ENCODE data around the gene PTCRA.
"Not testable (repeated sequence)": the region's sequence is repeated elsewhere in the genome, so short reads cannot be mapped to it uniquely, and the experiment has no call there.

PTCRA gene, protein sequence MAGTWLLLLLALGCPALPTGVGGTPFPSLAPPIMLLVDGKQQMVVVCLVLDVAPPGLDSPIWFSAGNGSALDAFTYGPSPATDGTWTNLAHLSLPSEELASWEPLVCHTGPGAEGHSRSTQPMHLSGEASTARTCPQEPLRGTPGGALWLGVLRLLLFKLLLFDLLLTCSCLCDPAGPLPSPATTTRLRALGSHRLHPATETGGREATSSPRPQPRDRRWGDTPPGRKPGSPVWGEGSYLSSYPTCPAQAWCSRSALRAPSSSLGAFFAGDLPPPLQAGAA

DNA sequence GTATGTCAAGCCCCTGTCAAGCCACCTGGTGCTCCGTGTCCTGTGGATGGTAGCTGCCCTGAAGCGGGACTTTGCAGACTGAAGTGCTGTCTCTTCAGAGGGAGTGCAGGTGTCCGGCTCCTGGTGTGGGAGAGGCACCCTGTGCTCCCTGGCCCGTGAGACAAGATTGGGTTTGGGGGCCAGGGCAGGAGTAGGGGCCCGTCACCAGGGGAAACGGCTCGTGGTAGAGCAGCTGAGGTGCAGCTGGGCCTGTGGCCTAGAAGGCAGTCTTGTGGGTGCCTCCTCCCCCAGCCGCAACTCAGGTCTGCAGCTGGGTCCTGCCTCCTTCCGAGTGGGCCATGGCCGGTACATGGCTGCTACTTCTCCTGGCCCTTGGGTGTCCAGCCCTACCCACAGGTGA, at the start of gene PTCRA:
Gene PTCRA (plus strand): TSS at position 322 of the 400 bp plus-strand sequence. CDS start 17 bp downstream, at position 339.
- no peak for DNase-seq (ENCODE audit: low read depth in 2 of 2, low spot score in 1 of 2)

DNA sequence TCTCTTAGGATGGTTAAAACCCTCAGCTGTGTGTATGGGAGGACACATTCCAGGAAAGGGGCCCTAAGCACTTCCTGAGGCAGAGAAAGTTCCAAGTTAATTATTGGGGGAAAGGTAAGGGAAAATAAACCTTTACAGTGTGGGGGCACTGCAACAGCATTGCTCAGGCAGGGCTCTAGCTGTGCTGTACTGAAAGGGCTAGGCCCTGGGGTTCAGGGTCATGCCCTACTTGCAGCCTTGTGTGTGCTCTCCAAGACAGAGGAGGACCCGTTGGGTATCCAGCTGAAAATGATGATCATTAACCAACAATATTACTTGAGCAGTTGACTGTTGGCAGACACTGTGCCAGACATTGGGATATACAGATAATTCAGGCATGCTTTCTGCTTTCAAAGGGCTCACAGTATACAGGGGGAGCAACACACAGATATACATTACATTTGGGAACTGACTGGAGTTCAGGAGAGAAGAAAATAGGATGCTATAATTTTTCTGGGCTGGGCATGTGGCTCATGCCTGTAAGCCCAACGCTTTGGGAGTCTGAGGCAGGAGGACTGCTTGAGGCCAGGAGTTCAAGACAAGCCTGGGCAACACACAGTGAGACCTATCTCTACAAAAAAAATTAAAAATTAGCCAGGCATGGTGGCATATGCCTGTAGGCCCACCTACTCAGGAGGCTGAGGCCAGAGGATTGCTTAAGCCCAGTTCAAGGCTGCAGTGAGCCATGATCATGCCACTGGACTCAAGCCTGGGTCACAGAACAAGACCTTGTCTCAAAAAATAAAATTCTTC, 45.5 kb upstream of the PTCRA start:
- DNase-seq (ENCODE audit: low read depth in 2 of 2, low spot score in 1 of 2) = no peak

DNA sequence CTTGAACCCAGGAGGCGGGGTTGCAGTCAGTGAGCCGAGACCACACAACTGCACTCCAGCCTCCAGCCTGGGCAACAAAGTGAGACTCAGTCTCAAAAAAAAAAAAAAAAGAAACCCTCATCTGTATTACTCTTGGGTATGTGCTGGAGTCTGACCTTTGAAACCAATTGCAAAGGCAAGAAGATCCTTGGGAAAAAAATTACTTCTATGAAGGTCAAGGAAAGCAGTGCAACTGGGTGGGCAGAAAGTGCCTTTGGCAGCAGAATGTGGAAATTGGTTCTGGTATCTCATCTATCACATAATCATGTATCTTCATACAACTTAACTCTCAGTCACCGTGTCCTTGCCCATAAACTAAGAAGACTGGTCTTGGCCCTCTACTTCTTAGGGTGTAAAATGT, 44.1 kb upstream of the PTCRA start:
- no peak for DNase-seq (ENCODE audit: low read depth in 2 of 2, low spot score in 1 of 2)

DNA sequence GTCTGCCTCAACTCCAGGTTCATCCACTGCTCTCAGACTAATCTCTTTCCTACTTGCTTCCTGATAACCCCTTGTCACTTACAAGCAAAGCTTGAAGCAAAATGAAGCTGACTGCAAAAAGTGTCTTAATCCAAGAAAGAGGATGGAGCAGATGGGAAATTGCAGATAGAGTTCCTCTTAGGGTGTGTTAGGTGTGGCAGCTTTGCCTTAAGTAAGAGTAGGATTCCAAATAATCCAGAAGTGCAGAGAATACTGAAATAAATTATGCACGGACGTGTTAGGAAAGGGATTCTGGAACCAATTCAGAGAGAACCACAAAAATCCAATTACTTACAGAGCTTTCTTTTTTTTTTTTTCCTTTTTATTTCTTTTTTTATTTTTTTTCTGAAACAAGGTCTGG, 42.5 kb upstream of the PTCRA start:
- no peak for DNase-seq (ENCODE audit: low read depth in 2 of 2, low spot score in 1 of 2)

DNA sequence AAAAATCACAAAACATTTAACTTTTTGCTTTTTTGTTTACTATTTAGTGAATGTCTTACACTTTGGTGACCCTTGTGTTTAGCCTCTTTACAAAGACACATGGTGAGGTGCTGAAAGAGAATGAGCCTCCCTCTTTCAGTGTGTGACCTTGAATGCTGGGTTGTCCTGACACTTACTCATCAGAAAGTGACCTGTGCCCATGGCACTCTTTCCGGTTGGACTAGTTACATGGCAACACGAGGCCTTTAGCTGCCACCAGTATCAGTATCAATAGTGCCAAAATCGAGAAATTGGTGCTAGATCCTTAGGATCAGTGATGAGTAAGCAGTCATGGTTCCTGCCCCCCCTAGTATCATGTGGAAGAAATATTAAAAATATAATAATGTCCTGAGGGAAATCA, 38.2 kb upstream of the PTCRA start:
- DNase-seq (ENCODE audit: low read depth in 2 of 2, low spot score in 1 of 2) = no peak

DNA sequence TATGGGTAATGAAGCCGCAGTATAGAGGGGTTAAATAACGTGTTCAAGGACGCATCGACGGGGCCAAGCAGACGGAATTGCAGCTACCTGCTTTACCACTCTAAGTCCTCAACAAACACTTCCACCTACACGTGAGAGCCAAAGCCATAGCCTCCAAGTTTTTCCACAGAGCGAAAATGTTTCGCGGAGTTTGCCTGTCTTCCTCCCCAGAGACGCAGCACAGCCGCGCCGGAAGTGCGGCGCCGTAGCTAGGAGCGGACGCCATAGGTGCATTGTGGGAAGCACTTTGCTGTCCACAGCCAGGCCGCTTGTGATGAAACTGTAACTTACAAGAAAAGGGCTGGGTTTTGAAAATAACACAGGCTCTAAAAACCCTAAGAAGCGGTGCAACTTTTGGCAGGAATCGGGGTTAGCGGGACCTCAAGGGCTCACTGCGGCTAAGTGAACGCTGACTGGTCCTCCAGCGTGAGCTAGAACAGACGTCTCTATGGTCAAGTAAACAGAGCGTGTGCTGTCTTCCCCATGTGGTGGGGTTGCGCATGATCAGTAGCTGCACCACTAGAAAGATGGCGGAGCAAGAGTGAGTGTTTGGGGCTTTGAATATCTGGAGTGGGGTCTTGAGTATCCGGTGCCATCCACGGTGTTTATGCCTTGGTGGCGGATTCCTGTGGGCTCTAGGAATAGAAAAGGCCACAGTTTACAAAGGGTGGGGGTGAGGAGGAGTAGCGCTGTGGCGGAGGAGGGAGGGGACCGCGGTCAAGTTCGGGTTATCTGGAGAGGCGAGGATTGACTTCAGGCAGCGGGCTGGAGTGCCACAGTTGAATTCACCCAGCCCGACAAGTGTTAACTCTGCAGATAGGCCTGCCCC, 36.2 kb upstream of the PTCRA start, which contains the start of gene RPL7L1:
Gene RPL7L1 (plus strand): TSS at position 245 of the 868 bp plus-strand sequence. CDS start 295 bp downstream, at position 540.
- DNase-seq (ENCODE audit: low read depth in 2 of 2, low spot score in 1 of 2) = peak; percentile 55 to 69

DNA sequence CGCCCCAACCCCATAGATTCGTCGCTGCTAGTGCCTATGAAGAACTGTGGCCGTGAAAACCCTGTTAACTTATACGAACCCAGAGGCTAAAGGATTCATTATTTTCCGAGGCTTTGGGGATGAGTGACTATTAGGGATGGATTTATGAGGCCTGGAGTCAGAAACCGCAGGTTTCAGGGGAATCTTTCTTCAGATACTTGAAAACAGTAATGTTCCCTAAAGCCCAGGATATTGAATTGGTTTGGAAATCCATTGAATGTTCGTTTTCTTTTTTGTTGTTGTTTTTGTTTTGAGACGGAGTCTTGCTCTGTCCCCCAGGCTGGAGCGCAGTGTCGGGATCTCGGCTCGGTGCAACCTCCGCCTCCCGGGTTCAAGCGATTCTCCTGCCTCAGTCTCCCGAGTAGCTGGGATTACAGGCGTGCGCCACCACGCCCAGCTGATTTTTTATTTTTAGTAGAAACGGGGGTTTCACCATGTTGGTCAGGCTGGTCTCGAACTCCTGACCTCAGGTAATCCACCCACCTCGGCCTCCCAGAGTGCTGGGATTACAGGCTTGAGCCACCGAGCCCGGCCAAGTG, 35.5 kb upstream of the PTCRA start:
- not testable (repeated sequence) for DNase-seq (ENCODE audit: low read depth in 2 of 2, low spot score in 1 of 2)

DNA sequence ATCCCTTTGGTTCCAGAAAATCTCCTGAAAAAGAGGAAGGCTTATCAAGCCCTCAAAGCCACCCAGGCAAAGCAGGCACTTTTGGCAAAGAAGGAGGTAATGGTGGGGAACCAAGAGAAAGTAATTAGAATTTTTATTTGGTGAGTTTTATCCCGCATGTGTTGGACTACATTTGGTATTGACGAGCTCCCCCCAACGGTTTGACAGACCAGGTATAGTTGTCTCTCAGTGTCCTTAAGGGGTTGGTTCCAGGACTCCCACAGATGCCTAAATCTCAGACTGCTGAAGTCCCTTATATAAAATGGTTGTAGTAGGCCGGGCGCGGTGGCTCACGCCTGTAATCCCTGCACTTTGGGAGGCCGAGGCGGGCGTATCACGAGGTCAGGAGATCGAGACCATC, 35.0 kb upstream of the PTCRA start:
- DNase-seq (ENCODE audit: low read depth in 2 of 2, low spot score in 1 of 2) = not testable (repeated sequence)

DNA sequence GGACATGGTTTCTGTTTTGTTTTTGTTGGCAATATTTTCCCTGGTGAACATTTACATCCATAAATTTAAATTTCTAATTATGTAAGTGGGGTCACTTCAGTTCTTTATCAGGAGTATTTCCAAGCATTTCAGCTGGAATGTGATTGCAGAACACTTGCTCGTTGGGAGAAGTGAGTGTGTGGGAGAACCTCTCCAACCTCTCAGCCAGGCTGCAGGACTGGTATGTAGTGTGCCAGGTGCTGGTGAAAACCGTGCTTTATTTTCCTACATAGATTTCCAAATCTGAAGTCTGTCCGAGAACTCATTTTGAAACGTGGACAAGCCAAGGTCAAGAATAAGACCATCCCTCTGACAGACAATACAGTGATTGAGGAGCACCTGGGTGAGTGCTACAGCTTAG, 30.2 kb upstream of the PTCRA start:
- no peak for DNase-seq (ENCODE audit: low read depth in 2 of 2, low spot score in 1 of 2)

DNA sequence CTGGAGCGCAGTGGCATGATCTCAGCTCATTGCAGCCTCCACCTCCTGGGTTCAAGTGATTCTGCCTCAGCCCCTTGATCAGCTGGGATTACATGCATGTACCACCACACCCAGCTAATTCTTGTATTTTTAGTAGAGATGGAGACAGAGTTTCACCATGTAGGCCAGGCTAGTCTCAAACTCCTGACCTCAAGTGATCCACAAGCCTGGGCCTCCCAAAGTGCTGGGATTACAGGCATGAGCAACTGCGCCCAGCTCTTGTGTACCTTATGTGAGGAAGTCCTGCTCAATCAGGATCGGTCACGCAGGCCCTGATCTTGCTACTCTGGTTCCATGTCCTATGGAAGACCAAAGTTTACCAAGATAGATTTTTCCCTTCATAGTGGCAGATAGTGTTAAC, 27.7 kb upstream of the PTCRA start:
- not testable (repeated sequence) for DNase-seq (ENCODE audit: low read depth in 2 of 2, low spot score in 1 of 2)

DNA sequence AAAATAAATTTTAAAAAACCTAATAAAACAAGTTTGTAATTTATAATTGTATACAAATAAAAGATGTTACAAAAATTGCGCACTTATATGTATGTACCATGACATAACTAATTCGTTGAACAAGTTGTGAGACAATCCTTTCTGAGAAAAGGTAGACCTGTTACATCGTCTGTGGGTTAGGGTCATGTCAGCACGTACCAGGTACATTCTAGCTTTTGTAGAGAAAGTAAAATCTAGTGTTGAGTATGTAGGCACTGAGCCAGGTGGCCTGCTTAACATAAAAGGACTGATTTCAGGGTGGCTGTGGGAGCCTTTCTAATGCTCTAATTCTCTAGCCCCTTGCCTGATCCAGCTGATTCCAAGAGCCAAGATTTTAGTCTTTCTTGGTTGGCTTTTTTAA, 26.0 kb upstream of the PTCRA start:
- DNase-seq (ENCODE audit: low read depth in 2 of 2, low spot score in 1 of 2) = no peak

DNA sequence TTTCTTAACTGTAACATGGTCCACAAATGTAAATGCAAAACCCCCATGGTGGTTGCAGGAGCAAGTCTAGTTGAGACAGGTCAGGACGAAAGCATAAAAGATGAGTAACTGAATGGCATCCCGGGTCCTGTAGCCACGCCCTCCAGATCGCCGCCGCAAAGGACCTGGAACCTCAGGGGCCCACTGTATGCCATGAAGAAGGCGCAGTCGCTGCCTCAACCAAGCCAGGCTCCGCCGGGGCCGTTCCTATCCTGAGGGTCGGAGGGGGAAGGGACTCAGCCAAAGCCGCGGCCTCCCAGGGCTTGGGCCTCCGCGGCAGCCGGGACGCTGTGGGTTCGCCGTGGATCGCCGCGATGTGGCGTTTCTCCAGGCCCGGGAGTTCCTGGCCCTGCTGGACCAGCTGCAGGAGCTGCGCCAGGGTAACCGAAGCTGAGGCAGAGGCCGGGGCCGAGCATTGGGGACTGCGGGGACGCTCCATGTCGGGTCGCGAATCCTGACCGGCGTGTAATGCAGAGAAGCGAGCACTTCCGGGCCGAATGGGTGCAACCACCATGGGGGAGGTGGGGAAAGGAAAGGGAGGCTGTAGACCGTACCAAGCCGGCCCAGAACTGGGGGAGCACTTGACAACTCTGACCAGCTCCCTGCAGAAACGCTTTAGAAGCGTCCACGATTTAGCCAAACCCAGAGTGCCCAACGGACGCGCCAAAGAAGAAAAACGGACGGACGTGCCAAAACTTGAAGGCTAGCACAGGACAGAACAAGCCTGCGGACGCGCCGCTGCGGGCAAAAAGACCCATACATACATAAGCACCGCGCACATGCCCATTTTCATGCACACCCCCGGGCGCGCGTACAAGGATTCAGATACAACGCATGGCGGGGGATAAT, 25.3 kb upstream of the PTCRA start:
- peak; percentile 60 to 78 for DNase-seq (ENCODE audit: low read depth in 2 of 2, low spot score in 1 of 2)

DNA sequence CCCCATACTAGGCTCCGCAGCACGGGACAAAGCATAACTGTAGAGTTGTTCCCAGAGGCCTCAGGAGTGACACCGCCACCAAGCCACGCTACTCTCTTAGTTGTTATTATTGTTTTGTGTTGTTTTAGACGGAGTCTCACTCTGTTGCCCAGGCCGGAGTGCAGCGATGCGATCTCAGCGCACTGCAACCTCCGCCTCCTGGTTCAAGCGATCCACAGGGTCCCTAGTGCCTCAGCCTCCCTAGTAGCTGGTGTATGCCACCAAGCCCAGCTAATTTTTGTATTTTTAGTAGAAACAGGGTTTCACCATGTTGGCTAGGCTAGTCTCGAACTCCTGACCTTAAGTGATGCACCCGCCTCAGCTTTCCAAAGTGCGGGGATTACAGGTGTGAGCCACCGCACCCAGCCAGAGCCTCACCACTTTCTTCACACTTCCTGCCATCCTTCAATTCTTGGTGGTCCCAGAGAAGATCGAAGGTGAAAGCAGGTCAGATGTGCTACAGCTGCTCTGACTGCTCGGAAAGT, 24.6 kb upstream of the PTCRA start:
- DNase-seq (ENCODE audit: low read depth in 2 of 2, low spot score in 1 of 2) = no peak

DNA sequence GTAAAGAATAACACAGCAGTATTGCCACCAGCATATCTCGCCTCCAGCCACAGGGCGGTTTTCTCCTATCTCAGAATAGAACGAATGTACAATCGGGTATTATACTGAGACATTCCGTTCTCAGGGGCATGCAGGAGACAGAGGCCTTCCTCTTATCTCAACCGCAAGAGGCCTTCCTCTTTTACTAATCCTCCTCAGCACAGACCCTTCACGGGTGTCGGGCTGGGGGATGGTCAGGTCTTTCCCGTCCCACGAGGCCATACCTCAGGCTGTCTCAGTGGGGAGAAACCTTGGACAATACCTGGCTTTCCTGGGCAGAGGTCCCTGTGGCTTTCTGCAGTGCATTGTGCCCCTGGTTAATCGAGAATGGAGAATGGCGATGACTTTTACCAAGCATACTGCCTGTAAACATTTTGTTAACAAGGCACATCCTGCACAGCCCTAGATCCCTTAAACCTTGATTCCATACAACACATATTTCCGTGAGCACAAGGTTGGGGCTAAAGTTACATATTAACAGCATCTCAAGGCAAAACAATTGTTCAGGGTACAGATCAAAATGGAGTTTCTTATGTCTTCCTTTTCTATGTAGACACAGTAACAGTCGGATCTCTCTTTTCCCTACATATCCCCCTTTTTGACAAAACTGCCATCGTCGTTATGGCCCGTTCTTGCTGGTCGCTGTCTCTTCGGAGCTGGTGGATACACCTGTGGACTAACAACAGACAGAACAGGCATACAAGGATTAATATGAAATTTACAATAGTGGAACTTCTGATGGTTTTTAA, 21.6 kb upstream of the PTCRA start:
- DNase-seq (ENCODE audit: low read depth in 2 of 2, low spot score in 1 of 2) = not testable (repeated sequence)

DNA sequence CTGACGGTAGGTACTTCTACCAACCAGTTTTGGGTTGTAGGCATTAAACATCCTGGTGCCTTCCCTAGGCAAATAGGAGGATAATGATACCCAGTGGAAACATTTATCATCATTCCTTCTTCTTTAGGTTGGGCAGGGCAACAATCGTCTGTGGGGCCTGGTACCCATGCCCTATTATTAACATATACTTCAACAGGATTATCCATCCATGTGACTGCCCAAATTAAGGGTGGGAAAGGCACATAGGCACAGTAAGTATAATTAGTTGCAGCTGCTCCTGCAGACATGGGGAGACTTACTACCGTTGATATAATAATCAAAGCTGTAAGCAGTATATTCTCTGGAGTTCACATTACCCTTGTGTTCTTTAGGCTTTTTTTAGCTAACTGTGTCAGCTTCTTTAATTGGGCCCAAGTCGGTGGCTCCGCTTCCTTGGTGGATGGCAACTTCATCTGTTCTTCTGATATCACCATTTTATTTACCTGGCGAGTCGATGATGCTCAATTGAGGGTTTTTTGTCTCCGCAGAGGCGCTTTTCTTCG, 19.6 kb upstream of the PTCRA start:
- DNase-seq (ENCODE audit: low read depth in 2 of 2, low spot score in 1 of 2) = no peak

DNA sequence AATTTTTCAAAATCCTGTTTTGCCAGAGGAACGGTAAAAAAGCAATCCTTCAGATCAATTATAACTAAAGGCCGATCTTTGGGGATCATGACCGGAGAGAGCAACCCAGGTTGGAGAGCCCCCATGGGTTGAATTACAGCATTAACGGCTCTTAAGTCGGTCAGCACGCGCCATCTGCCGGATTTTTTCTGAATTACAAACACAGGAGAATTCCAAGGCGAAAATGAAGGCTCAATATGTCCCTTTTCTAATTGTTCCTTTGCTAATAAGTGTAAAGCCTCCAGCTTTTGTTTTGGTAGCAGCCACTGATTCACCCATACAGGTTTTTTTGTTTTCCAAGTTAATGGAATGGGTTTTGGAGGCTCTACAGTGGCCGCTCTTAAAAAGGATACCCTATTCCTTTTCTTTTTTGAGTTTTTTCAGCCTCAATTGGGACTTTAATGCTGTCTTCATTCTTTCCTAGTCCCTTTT, 16.9 kb upstream of the PTCRA start:
- peak; percentile 53 to 57 for DNase-seq (ENCODE audit: low read depth in 2 of 2, low spot score in 1 of 2)

DNA sequence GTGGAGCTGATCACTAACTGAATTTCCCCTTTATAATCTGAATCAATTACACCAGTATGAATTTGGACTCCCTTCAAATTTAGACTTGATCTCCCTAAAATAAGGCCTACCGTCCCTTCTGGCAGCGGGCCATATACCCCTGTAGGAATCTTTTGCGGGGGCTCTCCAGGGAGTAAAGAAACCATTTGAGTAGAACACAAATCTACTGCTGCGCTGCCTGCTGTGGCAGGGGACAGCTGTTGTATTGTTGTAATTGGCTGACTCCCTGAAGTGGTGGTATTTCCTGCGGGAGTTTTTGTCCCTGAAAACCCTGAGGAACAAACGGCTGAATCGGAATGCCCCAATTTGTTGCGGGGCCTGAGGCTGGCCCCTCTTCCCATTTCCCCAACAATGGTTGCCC, 16.0 kb upstream of the PTCRA start:
- no peak for DNase-seq (ENCODE audit: low read depth in 2 of 2, low spot score in 1 of 2)

DNA sequence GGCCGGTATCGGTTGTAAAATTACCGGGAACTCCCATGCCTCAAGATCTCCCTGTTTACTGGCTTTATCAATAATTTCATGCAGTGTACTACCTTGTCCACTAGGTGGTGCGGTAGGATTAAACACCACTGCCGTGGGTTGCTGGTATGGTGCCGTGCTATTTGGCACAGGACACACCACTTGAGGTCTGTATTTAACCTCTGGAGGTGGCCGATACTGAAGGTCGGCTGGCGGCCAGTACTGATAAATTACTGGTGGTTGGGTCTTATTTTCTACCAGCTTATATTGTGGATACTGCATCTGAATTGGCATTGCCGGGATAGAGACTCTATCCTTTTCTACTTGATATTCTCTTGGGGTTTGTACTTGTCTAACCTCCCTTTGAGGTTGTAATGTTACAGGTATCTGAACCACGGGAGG, 14.3 kb upstream of the PTCRA start:
- DNase-seq (ENCODE audit: low read depth in 2 of 2, low spot score in 1 of 2) = peak; percentile 36 to 52

Measured in stimulated activated CD8-positive, alpha-beta memory T cell treated with anti-CD3 and anti-CD28 coated beads, Interleukin-4, amount 100 ng/mL, for 1 hour (primary cell).